Smooth muscle cell (in vitro differentiated cells): ENCODE data around the gene FBN2. TPM values are rescaled to one million over a fixed set of nuclear protein-coding genes. Genes with fewer than 3 reads are reported as not detected.

Experiments
- DNase-seq: peaks from one replicate; lab custom pipeline; 2025; ENCODE audit not compliant: unreplicated experiment; lab: John Stamatoyannopoulos, UW
- H2AFZ ChIP-seq: fragments of 200-600 bp; sonication (generic); 2 replicates; pipeline ENCODE4 v1.6.0; 2016; ENCODE audit warnings: antibody characterized with exemption, low read depth, mild to moderate bottlenecking
- H3F3A ChIP-seq: fragments of 200-600 bp; sonication (generic); 2 replicates; pipeline ENCODE4 v1.6.0; 2017; ENCODE audit warnings: antibody characterized with exemption, low read depth
- H3K27ac ChIP-seq: fragments of 200-600 bp; sonication (generic); 2 replicates; pipeline ENCODE4 v1.5.1; 2016; ENCODE audit warnings: low read depth, mild to moderate bottlenecking
- H3K27me3 ChIP-seq: fragments of 200-600 bp; sonication (generic); 2 replicates; pipeline ENCODE4 v1.6.1; 2016; ENCODE audit warnings: low read depth, mild to moderate bottlenecking
- H3K36me3 ChIP-seq: fragments of 200-600 bp; sonication (generic); 2 replicates; pipeline ENCODE4 v1.5.1; 2016; ENCODE audit warnings: low read depth
- H3K4me1 ChIP-seq: fragments of 200-600 bp; sonication (generic); 2 replicates; pipeline ENCODE4 v1.5.1; 2016; ENCODE audit warnings: low read depth
- H3K4me2 ChIP-seq: fragments of 200-600 bp; sonication (generic); 2 replicates; pipeline ENCODE4 v1.6.0; 2016; ENCODE audit warnings: mild to moderate bottlenecking
- H3K4me3 ChIP-seq: fragments of 200-600 bp; sonication (generic); 2 replicates; pipeline ENCODE4 v1.5.1; 2016; ENCODE audit warnings: mild to moderate bottlenecking
- H3K79me2 ChIP-seq: fragments of 200-600 bp; sonication (generic); 2 replicates; pipeline ENCODE4 v1.6.0; 2016; ENCODE audit warnings: low read depth, mild to moderate bottlenecking
- H3K9ac ChIP-seq: fragments of 200-600 bp; sonication (generic); 2 replicates; pipeline ENCODE4 v1.6.0; 2016; ENCODE audit warnings: low read depth
- H3K9me3 ChIP-seq: fragments of 200-600 bp; sonication (generic); replicated peaks from 2 replicates; pipeline ENCODE4 v1.5.1; 2016; ENCODE audit warnings: low read depth
- H4K20me1 ChIP-seq: fragments of 200-600 bp; sonication (generic); 2 replicates; pipeline ENCODE4 v1.6.0; 2016; ENCODE audit warnings: low read depth
- WGBS: methylation state at CpG from one replicate; pipeline ENCODE4 v1.1.7; 2016; ENCODE audit warnings: low lambda C conversion rate; 5-methylcytosine and 5-hydroxymethylcytosine counted together
- polyA plus RNA-seq: library from polyadenylated mRNA; unstranded; fragments of >200 nt; fragmentation: Nextera tagmentation; extraction: Ambion mirVana; gene quantifications from 2 replicates; pipeline ENCODE4 v1.2.1, GENCODE V29; 2016
- total RNA-seq: library from RNA; depleted of rRNA; stranded (reverse); fragments of >200 nt; gene quantifications from 2 replicates; pipeline ENCODE4 v1.2.3, GENCODE V29; 2014
- TF ChIP-seq, protein P1 (sequence below): fragments of 200-600 bp; sonication (generic); IDR thresholded peaks from 2 replicates; pipeline ENCODE4 v1.5.1; 2017; ENCODE audit warnings: borderline replicate concordance, mild to moderate bottlenecking, antibody characterized with exemption; ENCODE audit not compliant: insufficient read depth, poor library complexity, severe bottlenecking

FBN2 gene
- total and polyA plus RNA-seq, 2 experiments from 2014 or later, result 17.2 to 25.9 TPM

- no peak overlapping the region for H3K4me2 ChIP-seq
- no peaks in the 10 kb centered on the region for H3K36me3 ChIP-seq
- no peaks in the 10 kb centered on the region for H4K20me1 ChIP-seq
- no peaks in the 10 kb centered on the region for H3K4me1 ChIP-seq
- TF ChIP-seq, protein P1, sequence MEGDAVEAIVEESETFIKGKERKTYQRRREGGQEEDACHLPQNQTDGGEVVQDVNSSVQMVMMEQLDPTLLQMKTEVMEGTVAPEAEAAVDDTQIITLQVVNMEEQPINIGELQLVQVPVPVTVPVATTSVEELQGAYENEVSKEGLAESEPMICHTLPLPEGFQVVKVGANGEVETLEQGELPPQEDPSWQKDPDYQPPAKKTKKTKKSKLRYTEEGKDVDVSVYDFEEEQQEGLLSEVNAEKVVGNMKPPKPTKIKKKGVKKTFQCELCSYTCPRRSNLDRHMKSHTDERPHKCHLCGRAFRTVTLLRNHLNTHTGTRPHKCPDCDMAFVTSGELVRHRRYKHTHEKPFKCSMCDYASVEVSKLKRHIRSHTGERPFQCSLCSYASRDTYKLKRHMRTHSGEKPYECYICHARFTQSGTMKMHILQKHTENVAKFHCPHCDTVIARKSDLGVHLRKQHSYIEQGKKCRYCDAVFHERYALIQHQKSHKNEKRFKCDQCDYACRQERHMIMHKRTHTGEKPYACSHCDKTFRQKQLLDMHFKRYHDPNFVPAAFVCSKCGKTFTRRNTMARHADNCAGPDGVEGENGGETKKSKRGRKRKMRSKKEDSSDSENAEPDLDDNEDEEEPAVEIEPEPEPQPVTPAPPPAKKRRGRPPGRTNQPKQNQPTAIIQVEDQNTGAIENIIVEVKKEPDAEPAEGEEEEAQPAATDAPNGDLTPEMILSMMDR, result no peak
- no peaks in the 10 kb centered on the region for H3K9me3 ChIP-seq
- H3K9ac ChIP-seq, result no peak overlapping the region
- H3K27me3 ChIP-seq, result no peaks in the 10 kb centered on the region
- no peak overlapping the region for H3K27ac ChIP-seq
- no peaks in the 10 kb centered on the region for H3K79me2 ChIP-seq
- no peaks in the 10 kb centered on the region for H3F3A ChIP-seq
- no peak for DNase-seq
- WGBS, result 96% methylated on average over 3 of the region's 3 CpGs
- no peak overlapping the region for H3K4me3 ChIP-seq
- no peak overlapping the region for H2AFZ ChIP-seq
Measured at GRCh38 chr5:128335339-128335738, 202.7 kb downstream of the FBN2 start.

DNA sequence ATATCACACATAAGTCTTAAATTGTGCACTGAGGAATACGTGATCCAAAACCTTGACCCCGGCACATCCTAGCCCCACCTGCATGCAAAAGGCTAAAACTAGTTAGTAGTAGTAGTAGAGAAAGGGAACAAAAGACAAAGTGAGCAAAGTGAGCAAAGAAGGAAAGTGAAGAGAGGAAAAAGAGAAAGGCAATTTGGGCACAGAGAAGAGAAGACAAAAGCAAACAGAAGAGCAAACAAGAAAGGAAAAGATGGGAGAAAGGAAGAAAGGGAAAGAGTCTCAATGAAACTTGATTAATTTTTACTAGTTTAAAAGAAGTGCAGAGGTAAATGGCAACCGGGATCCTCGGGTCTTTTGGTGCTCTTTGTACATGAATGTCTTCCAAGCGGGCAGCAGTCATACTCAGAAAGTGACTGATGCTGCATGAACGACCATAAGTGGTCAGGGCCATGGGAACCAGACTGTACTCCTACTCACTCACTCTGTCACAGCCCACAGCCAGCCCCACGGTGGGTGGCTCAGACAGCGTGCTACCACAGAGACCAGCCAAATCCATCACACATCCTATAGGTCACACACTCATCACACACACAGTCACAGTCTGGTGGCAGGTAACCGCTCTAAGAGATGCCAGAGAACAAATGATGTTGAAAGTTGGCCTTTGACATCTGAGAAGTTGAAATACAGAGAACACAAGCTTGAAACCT, 203.9 kb downstream of the FBN2 start:
- WGBS, result 86% methylated on average over 9 of the region's 9 CpGs
- no peak for DNase-seq
- no peak overlapping the region for H3K27ac ChIP-seq
- no peaks in the 10 kb centered on the region for H3F3A ChIP-seq
- TF ChIP-seq, protein P1, result no peak
- no peak overlapping the region for H3K4me2 ChIP-seq
- H3K36me3 ChIP-seq, result no peaks in the 10 kb centered on the region
- no peaks in the 10 kb centered on the region for H3K79me2 ChIP-seq
- H4K20me1 ChIP-seq, result no peaks in the 10 kb centered on the region
- no peaks in the 10 kb centered on the region for H3K27me3 ChIP-seq
- H3K4me3 ChIP-seq, result no peak overlapping the region
- H3K9ac ChIP-seq, result no peak overlapping the region
- H3K9me3 ChIP-seq, result no peaks in the 10 kb centered on the region
- H3K4me1 ChIP-seq, result no peaks in the 10 kb centered on the region
- no peak overlapping the region for H2AFZ ChIP-seq

DNA sequence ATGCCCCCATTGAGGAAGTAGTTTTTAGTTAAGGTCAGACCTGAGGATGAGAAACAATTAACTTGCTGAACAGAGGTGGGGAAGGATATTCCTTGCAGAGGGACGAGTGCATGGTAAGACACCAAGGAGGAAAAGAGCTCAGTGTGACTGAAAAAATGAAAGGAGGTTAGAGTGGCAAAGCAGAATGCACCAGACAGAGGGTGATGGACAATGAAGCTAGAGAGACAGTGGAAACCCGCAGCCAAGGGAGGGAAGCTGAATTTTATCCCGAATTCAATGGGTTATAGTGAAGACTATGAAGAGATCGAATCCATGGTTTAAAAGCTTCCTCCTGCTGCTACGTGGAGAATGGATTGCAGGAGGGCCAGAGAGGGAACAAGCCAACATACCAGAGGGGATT, 206.8 kb downstream of the FBN2 start:
- Histone ChIP-seq H3K9ac (no peak overlapping the region), H3K79me2 (no peaks in the 10 kb centered on the region), H3K4me1 (no peaks in the 10 kb centered on the region), H2AFZ (no peak overlapping the region), H4K20me1 (no peaks in the 10 kb centered on the region), H3K36me3 (no peaks in the 10 kb centered on the region), H3K4me2 (no peak overlapping the region), H3K27ac (no peak overlapping the region), H3K27me3 (no peaks in the 10 kb centered on the region), H3F3A (no peaks in the 10 kb centered on the region), H3K9me3 (no peaks in the 10 kb centered on the region), H3K4me3 (no peak overlapping the region)
- WGBS, result 98% methylated on average over 5 of the region's 5 CpGs
- no peak for DNase-seq
- TF ChIP-seq, protein P1, result no peak

DNA sequence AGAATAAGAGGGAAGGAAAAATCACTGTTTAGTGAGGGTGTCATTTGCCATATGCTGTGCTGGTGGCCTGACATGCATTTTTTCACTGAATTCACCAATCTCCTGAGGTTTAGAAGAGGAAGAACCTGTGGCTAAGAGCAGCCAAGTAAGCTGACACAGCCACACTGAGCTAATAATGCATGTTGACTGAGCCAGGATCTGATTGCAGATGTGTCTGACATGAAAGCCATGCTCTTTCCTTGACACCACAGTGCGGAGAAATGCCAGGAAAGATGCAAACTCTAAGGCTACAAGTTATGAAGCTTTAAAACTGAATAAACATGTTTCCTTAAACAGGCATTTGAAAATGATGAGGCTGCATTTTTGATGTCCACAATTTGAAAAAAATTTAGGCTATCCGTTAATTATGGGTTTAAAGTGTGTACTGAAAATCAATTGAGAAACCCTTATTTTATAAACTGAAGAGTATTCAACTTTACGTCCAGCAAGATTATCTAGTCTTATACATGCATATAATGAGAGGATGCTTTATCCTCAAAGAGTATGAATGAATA, 208.6 kb downstream of the FBN2 start:
- Histone ChIP-seq H4K20me1 (no peaks in the 10 kb centered on the region), H2AFZ (no peak overlapping the region), H3K27ac (no peak overlapping the region), H3K9ac (no peak overlapping the region), H3K9me3 (no peaks in the 10 kb centered on the region), H3K36me3 (peaks cover 8% of the 10 kb centered on the region), H3K79me2 (no peaks in the 10 kb centered on the region), H3K4me1 (no peaks in the 10 kb centered on the region), H3F3A (no peaks in the 10 kb centered on the region), H3K27me3 (no peaks in the 10 kb centered on the region), H3K4me2 (no peak overlapping the region), H3K4me3 (no peak overlapping the region)
- TF ChIP-seq, protein P1, result no peak
- WGBS, result 88% methylated on average over 3 of the region's 3 CpGs
- no peak for DNase-seq
